ENCODE measurements around the gene SLC22A6.

Gene SLC22A6

DNA sequence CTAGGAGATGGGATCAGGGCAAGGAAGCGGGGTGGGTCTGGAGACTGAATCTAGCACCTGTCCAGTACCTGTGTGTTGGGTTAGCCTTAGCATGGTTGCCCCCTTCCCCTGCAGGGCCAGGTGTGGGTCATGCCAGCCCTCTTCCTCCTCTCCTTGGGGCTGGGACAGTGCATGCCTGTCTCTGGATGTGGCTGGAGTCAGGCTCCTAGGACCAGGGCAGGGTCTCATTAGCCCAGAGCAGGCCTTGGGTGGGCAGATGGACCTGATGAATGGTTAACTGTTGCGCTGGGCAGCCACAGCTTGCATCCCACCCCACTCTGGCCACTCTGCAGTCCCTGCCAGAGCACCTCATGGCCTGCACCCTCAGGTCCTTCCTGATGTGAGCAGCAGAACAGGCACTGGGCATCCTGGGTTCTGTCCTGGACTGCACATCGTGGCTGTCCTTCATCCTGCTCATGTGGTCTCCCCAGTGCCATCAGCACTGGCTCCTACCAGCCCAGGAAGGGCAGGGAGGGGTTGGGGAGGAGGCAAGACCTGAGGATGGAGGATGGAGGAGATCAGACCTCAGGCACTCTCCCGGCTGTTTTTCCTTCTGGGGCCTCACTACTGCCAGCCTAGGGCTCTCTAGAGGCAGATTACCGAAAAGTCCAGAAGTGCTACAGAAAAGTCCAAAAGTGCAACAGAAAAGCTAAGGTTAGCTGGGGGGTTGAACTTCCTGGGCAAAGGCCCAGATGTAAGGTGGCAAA lies 50.8 kb downstream of the SLC22A6 start:
- no peak for DNase-seq (ENCODE audit: insufficient read length, low spot score)
- FAIRE-seq, result no peak

DNA sequence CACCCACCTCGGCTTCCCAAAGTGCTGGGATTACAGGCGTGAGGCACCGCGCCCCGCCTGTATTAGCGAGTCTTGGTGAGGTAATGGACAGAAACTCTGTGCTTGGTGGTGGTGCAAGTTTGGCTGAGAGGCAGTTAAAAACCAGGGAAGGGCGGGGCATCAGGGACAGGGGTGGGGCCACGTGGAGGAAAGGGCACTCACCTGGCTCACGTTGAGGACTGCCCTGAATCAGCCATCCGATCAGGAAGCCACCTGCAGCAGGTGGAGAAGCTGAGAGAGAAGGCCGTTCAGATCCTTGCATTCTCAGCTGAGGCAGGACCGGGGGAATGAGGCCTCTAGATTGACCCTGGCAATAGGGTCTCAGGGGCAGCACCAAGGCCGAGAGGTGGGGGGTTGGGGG lies 51.5 kb downstream of the SLC22A6 start:
- no peak for DNase-seq (ENCODE audit: insufficient read length, low spot score)
- FAIRE-seq, result no peak

GRCh38 chr11:62931499-62932278 lies 53.1 kb downstream of the SLC22A6 start:
- FAIRE-seq (no peak), DNase-seq (ENCODE audit: insufficient read length, low spot score) (no peak)

DNA sequence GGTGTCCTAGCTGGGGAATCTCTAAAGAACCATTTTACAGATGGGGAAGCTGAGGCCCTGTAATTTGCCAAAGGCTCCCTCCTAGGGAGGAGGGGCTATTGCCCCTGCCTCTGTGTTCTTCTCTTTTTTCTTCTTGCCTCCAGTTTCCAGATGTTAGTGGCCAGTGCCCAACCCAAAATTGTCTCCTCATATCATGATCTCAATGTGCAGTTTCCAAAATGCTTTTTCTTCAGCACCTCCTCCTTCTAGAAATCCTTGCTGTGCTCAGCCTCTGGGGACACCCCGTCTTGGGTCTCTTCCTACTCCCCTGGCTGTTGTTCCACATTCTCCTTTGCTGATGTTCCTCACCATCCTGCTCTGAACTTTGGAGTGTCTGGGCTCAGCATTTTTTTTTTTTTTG lies 54.1 kb downstream of the SLC22A6 start:
- FAIRE-seq (no peak), DNase-seq (ENCODE audit: insufficient read length, low spot score) (no peak)

DNA sequence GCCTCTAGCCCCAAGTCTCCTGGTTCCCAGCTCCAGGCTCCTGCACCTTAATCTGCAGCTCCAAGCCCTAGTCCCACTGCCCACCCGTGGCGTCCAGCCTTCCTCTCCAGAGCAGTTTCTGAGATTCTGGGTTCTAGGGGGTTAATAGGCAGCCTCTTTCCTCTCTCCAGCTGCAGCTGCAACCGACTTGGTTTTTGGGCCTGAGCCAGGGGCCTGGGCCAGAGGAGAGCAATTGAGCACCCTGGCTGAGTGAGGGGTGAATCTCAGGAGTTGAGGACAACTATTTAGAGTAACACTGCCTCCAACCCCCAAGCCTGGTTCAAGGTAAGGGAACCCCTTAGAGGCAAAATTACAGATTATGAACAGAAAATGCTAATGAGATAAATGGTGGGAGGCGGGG lies 54.6 kb downstream of the SLC22A6 start:
- no peak for DNase-seq (ENCODE audit: insufficient read length, low spot score)
- FAIRE-seq, result no peak

DNA sequence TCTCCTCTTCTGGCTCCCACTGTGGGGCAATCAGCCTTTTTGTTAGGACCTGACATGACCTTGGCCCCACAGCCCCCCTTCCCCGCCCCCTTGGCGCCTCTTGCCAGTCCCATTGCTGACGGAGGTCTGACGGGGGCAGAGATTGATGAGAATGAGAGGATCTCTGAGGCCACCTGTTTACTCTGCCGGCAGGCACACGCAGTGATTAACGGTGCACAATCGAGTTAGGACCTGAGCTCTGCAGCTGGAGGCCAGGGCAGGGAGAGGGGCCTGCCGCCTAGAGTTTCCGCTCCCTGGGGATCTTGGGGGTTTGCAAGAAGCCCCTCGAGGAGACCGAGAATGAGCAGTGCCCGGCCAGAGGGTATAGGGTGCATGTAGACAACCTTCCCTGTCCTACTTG lies 56.8 kb downstream of the SLC22A6 start:
- DNase-seq (ENCODE audit: insufficient read length, low spot score) (no peak), FAIRE-seq (no peak)

DNA sequence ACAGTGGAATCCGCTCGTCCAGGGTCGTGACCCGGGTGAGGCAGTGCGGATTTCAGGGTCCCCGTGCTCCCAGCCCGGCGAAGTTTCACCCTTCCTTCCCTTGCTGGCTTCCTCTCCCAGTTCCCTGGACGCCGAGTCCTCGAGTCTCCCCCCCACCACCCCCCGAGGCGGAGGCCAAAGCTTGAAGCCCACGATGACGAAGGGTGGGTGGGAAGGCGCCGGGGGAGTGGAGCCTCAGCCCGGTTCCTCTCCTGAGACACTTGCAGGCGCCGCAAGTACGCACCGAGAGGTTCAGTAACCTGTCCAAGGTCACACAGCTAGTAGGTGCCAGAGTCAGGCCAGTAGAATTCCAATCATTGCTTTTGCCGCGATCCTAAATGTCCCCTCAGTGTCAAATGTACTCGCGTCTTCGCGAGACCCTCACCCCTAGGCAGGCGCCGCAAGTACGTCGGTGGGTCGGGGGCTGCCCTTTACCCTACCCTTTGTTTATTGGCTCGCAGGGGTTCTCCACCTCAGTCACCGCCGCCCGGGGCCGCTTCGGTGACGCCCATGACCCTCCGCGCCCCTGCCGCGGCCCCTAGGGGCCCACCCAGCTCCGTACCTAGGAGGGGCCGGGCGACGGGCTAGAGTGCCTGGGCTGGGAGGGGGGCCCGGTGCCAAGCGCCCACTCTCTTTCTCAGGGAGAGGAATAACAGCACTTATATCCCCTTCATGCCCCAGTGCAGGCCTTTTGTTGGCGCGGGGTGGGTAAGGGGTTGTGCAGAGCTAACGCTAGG lies 57.9 kb downstream of the SLC22A6 start:
- FAIRE-seq (no peak), DNase-seq (ENCODE audit: insufficient read length, low spot score) (no peak)

Data from HTR-8/SVneo (cell line).